H1 (cell line): ENCODE data around the gene ZKSCAN1. TPM values are rescaled to one million over a fixed set of nuclear protein-coding genes. Genes with fewer than 3 reads are reported as not detected.
"Not testable (repeated sequence)": the region's sequence is repeated elsewhere in the genome, so short reads cannot be mapped to it uniquely, and the experiment has no call there.

ENCODE experiments used
- CTCF ChIA-PET: fragments of 300-600 bp; sonication (Branson Sonifier 250); formaldehyde crosslinking; loops from one replicate; lab custom pipeline; 2021; ENCODE audit not compliant: partially characterized antibody; lab: Charles Lee
- POLR2A ChIA-PET: fragments of 300-600 bp; sonication (Branson Sonifier 250); formaldehyde crosslinking; loops from one replicate; lab custom pipeline; 2021; ENCODE audit warnings: inconsistent platforms; ENCODE audit not compliant: partially characterized antibody; lab: Charles Lee
- DNase-seq, 2 experiments: peaks; one replicate each; pipeline versions ENCODE4 v3.0.0 to v3.0.0-alpha.2; 2010 to 2022; ENCODE audit warnings: low spot score in 2 of 2, low read depth in 1 of 2, mixed read lengths in 1 of 2
- FAIRE-seq: peaks from 2 replicates; lab custom pipeline; 2011; peaks lifted over from hg19 to GRCh38; lab: Jason Lieb, UNC
- H2AFZ ChIP-seq: 2 replicates; pipeline ENCODE4 v1.8.1; 2012; ENCODE audit warnings: low read length, inconsistent platforms
- H2AK5ac ChIP-seq: 2 replicates; pipeline ENCODE4 v1.6.1; 2013; ENCODE audit warnings: low read depth, low read length
- H2BK120ac ChIP-seq: replicated peaks from 2 replicates; pipeline ENCODE3; 2013; ENCODE audit warnings: low read depth, low read length, inconsistent platforms
- H2BK12ac ChIP-seq: 2 replicates; pipeline ENCODE4 v1.6.1; 2013; ENCODE audit warnings: low read depth, low read length
- H2BK15ac ChIP-seq: 2 replicates; pipeline ENCODE4 v1.6.1; 2013; ENCODE audit warnings: low read length
- H2BK20ac ChIP-seq: 2 replicates; pipeline ENCODE4 v1.6.1; 2013; ENCODE audit warnings: low read length
- H2BK5ac ChIP-seq: 2 replicates; pipeline ENCODE4 v1.6.1; 2013; ENCODE audit warnings: low read depth, low read length
- H3K14ac ChIP-seq: 2 replicates; pipeline ENCODE4 v1.6.1; 2013; ENCODE audit warnings: inconsistent platforms; ENCODE audit not compliant: insufficient read length
- H3K18ac ChIP-seq: 2 replicates; pipeline ENCODE4 v1.6.1; 2013; ENCODE audit warnings: low read length; ENCODE audit errors: extremely low read depth
- H3K23ac ChIP-seq: 2 replicates; pipeline ENCODE4 v1.6.1; 2013; ENCODE audit warnings: inconsistent platforms; ENCODE audit not compliant: insufficient read length
- H3K23me2 ChIP-seq: 2 replicates; pipeline ENCODE4 v1.6.1; 2013; ENCODE audit warnings: low read depth, low read length
- H3K27ac ChIP-seq: 2 replicates; pipeline ENCODE4 v1.6.1; 2011; ENCODE audit warnings: low read depth, low read length, inconsistent platforms
- H3K27me3 ChIP-seq, 4 experiments: replicated peaks in 1 of 4; 1 replicate in 1 of 4; 2 replicates in 3 of 4; pipeline versions ENCODE4 v1.6.1 to v1.8.1; 2011 to 2013; ENCODE audit warnings: low read length in 3 of 4, mild to moderate bottlenecking in 3 of 4, inconsistent platforms in 2 of 4, mixed read lengths in 2 of 4, moderate library complexity in 1 of 4; ENCODE audit not compliant: control insufficient read depth in 3 of 4, insufficient read depth in 3 of 4; ENCODE audit errors: extremely low read depth in 1 of 4
- H3K36me3 ChIP-seq, 4 experiments: 2 replicates each; pipeline versions ENCODE4 v1.6.1 to v1.8.1; 2011 to 2013; ENCODE audit warnings: mild to moderate bottlenecking in 4 of 4, low read length in 3 of 4, moderate library complexity in 2 of 4, control low read depth in 1 of 4, inconsistent platforms in 1 of 4; ENCODE audit not compliant: insufficient read depth in 4 of 4, control insufficient read depth in 2 of 4
- H3K4ac ChIP-seq: replicated peaks from 2 replicates; pipeline ENCODE3; 2013; ENCODE audit warnings: low read length, low read depth, mixed read lengths, inconsistent platforms; ENCODE audit not compliant: insufficient read length
- H3K4me1 ChIP-seq, 4 experiments: replicated peaks in 1 of 4; 1 replicate in 1 of 4; 2 replicates in 3 of 4; pipeline versions ENCODE4 v1.6.1 to v1.8.1; 2011 to 2013; ENCODE audit warnings: low read length in 3 of 4, inconsistent platforms in 2 of 4, mixed read lengths in 1 of 4; ENCODE audit not compliant: insufficient read depth in 4 of 4, control insufficient read depth in 3 of 4
- H3K4me2 ChIP-seq, 2 experiments: 2 replicates each; pipeline versions ENCODE4 v1.6.1 to v1.8.1; 2011 to 2013; ENCODE audit warnings: low read depth in 2 of 2, low read length in 2 of 2, control low read depth in 1 of 2, inconsistent platforms in 1 of 2, mild to moderate bottlenecking in 1 of 2; ENCODE audit not compliant: insufficient read depth in 1 of 2
- H3K4me3 ChIP-seq, 4 experiments: fragments of 200-600, 300-600 bp in 1 of 4; sonication (generic), shearing (Covaris generic), sonication (Bioruptor Twin) in 1 of 4; 2 replicates each; pipeline versions ENCODE4 v1.5.1 to v1.8.1; 2011 to 2016; ENCODE audit warnings: low read length in 4 of 4, low read depth in 3 of 4, control low read depth in 2 of 4, inconsistent platforms in 2 of 4, mild to moderate bottlenecking in 2 of 4, mixed read lengths in 1 of 4, moderate library complexity in 1 of 4; ENCODE audit not compliant: insufficient read depth in 2 of 4; ENCODE audit errors: extremely low read depth in 1 of 4
- H3K56ac ChIP-seq: replicated peaks from 2 replicates; pipeline ENCODE3; 2013; ENCODE audit warnings: low read depth, mild to moderate bottlenecking, mixed read lengths, low read length, inconsistent platforms; ENCODE audit not compliant: insufficient read length
- H3K79me1 ChIP-seq: 2 replicates; pipeline ENCODE4 v1.6.1; 2013; ENCODE audit warnings: low read depth, low read length, control low read depth
- H3K79me2 ChIP-seq, 2 experiments: 2 replicates each; pipeline versions ENCODE4 v1.6.1 to v1.8.1; 2012 to 2013; ENCODE audit warnings: low read length in 2 of 2, mild to moderate bottlenecking in 2 of 2, inconsistent platforms in 1 of 2; ENCODE audit not compliant: insufficient read depth in 2 of 2, control insufficient read depth in 1 of 2
- H3K9ac ChIP-seq, 4 experiments: replicated peaks in 1 of 4; 1 replicate in 1 of 4; 2 replicates in 3 of 4; pipeline versions ENCODE4 v1.6.1 to v1.8.1; 2011 to 2013; ENCODE audit warnings: low read depth in 3 of 4, low read length in 3 of 4, control low read depth in 2 of 4, mild to moderate bottlenecking in 2 of 4, moderate library complexity in 2 of 4, inconsistent platforms in 1 of 4; ENCODE audit errors: extremely low read depth in 1 of 4
- H3K9me3 ChIP-seq, 2 experiments: 2 replicates each; pipeline versions ENCODE4 v1.6.1 to v1.8.1; 2012 to 2013; ENCODE audit warnings: mild to moderate bottlenecking in 2 of 2, moderate library complexity in 2 of 2, control low read depth in 1 of 2, inconsistent platforms in 1 of 2, low read depth in 1 of 2, low read length in 1 of 2, mixed read lengths in 1 of 2; ENCODE audit not compliant: insufficient read depth in 2 of 2
- H4K20me1 ChIP-seq, 2 experiments: replicated peaks in 1 of 2; 2 replicates each; pipeline versions ENCODE3 to v1.8.1; 2011 to 2013; ENCODE audit warnings: inconsistent platforms in 2 of 2, low read length in 2 of 2, mild to moderate bottlenecking in 1 of 2; ENCODE audit not compliant: insufficient read depth in 2 of 2, control insufficient read depth in 1 of 2
- H4K5ac ChIP-seq: 2 replicates; pipeline ENCODE4 v1.6.1; 2013; ENCODE audit warnings: low read length, low read depth, mixed read lengths, inconsistent platforms; ENCODE audit not compliant: insufficient read length
- H4K8ac ChIP-seq: 2 replicates; pipeline ENCODE4 v1.8.0; 2013; ENCODE audit warnings: mild to moderate bottlenecking, moderate library complexity, low read length, inconsistent platforms; ENCODE audit not compliant: insufficient read depth; ENCODE audit errors: extremely low read depth
- H4K91ac ChIP-seq: replicated peaks from 2 replicates; pipeline ENCODE3; 2013; ENCODE audit warnings: low read length, mixed read lengths, inconsistent platforms; ENCODE audit not compliant: insufficient read length
- WGBS, 2 experiments: shearing (Covaris generic) in 1 of 2; methylation state at CpG; one replicate each; pipeline versions ENCODE4 v1.1.6 to v1.1.7; 2013 to 2015; ENCODE audit warnings: low lambda C conversion rate in 2 of 2, mixed read lengths in 2 of 2, inconsistent platforms in 1 of 2, low coverage in 1 of 2, missing lambda C conversion rate in 1 of 2; ENCODE audit not compliant: insufficient replicate concordance in 2 of 2, insufficient coverage in 1 of 2, insufficient read length in 1 of 2; ENCODE audit errors: extremely low coverage in 1 of 2, missing lambda C conversion rate in 1 of 2; 5-methylcytosine and 5-hydroxymethylcytosine counted together
- polyA plus RNA-seq, 7 experiments: library from polyadenylated mRNA; depleted of rRNA in 3 of 7; stranded (reverse) in 5 of 7; unstranded in 2 of 7; fragments of >200 nt in 5 of 7; fragments of 200-250 nt in 2 of 7; gene quantifications; 1 replicate in 5 of 7; 2 replicates in 1 of 7; 4 replicates in 1 of 7; pipeline versions ENCODE4 v1.2.1 to v1.2.3, GENCODE V29; 2011 to 2013; ENCODE audit warnings: missing spikeins in 2 of 7, mixed read lengths in 2 of 7
- total RNA-seq: library from RNA; stranded (reverse); fragmentation: NEBNext Ultra II Directional; extraction: Animal tissue kit (Norgen Biotek cat#: 25700); gene quantifications from 2 replicates; pipeline ENCODE4 v1.2.1, GENCODE V29; 2021

Gene ZKSCAN1
- total and polyA plus RNA-seq, 2 of the 8 experiments (the other 6 are each of a cell fraction or from before 2014, with no cell fraction given): 8.2 to 40.6 TPM

DNA sequence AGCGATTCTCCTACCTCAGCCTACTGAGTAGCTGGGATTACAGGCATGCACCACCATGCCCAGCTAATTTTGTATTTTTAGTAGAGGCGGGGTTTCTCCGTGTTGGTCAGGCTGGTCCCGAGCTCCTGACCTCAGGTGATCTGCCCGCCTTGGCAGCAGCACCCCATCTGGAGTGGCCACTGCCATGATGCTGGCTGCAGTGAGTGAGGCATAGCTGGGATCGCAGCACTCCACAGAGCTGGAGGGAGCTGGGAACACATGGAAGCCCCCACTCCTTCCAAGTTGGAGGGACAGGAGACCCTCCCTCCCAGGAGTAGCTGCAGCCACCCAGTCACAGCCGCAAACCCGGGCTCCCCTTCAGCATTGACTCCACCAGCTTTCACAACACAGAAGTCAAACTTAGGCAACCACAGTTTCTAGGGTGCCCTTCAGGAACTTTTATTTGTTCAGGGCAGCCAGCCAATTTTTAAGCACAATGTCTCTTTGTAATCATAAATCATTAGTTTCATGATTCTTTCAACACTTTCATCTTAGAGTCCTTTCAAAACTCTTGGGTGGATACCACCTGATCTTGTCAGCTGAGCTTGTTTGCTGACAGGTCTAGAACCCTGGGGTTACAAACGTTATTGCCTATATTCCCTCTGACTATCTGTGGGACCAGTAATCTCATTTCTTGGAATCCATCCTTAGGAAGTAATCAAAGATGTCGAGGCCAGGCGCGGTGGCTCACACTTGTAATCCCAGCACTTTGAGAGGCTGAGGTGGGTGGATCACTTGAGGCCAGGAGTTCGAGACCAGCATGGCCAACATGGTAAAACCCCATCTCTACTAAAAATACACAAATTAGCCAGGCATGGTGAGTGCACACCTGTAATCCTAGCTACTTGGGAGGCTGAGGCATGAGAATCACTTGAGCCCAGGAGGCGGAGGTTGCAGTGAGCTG lies 2.7 kb upstream of the ZKSCAN1 start:
- POLR2A ChIA-PET: interaction anchor here (0.7 to 7.4 kb wide), 6 partner anchors 9 to 95 kb away, joined by 3 to 47 read pairs (median 4); no protein-coding TSS in a partner anchor
- H4K5ac ChIP-seq, H3K4me3 ChIP-seq, H3K9me3 ChIP-seq, FAIRE-seq, H2AFZ ChIP-seq, H3K27me3 ChIP-seq, DNase-seq, H2BK120ac ChIP-seq, H4K20me1 ChIP-seq, H2BK15ac ChIP-seq, H3K9ac ChIP-seq, H3K4me1 ChIP-seq, H3K23ac ChIP-seq, H4K8ac ChIP-seq, H3K36me3 ChIP-seq, H4K91ac ChIP-seq, H2BK12ac ChIP-seq, H3K23me2 ChIP-seq, H2AK5ac ChIP-seq, H3K4ac ChIP-seq, H3K27ac ChIP-seq, H2BK5ac ChIP-seq, H3K18ac ChIP-seq, H3K56ac ChIP-seq, H3K14ac ChIP-seq, H2BK20ac ChIP-seq, H3K4me2 ChIP-seq: not testable (repeated sequence)
- Histone ChIP-seq H3K79me1 (peaks cover 10% of the 10 kb centered on the region), H3K79me2 (peaks cover 15 to 20% of the 10 kb centered on the region in 2 experiments)
- 90% methylated on average over 14 of the region's 14 CpGs; no CpG with 5 or more reads in 1 of the 2 experiments for WGBS, 2 experiments
- CTCF ChIA-PET: interaction anchor here (0.8 to 9.7 kb wide), 2 partner anchors 18 to 39 kb away, joined by 3 to 99 read pairs; no protein-coding TSS in a partner anchor
